Endodermal cell (in vitro differentiated cells): ENCODE data around the gene AKAP12. TPM values are rescaled to one million over a fixed set of nuclear protein-coding genes. Genes with fewer than 3 reads are reported as not detected.

Experiments
- DNase-seq: peaks from one replicate; pipeline ENCODE4 v3.0.0-alpha.2; 2017
- H3K27ac ChIP-seq: 2 replicates; pipeline ENCODE4 v1.5.1; 2013; ENCODE audit warnings: mild to moderate bottlenecking, low read depth, low read length, moderate library complexity
- H3K27me3 ChIP-seq: 2 replicates; pipeline ENCODE4 v1.6.1; 2013; ENCODE audit warnings: mild to moderate bottlenecking, low read length, moderate library complexity; ENCODE audit not compliant: insufficient read depth, control insufficient read depth, poor library complexity, severe bottlenecking
- H3K36me3 ChIP-seq: 2 replicates; pipeline ENCODE4 v1.7.0; 2013; ENCODE audit warnings: mild to moderate bottlenecking, low read length, moderate library complexity; ENCODE audit not compliant: control insufficient read depth, insufficient read depth
- H3K4me1 ChIP-seq: one replicate; pipeline ENCODE4 v1.7.0; 2013; ENCODE audit warnings: low read length; ENCODE audit not compliant: control insufficient read depth, insufficient read depth
- H3K4me3 ChIP-seq: 2 replicates; pipeline ENCODE4 v1.5.1; 2013; ENCODE audit warnings: mild to moderate bottlenecking, low read length, moderate library complexity
- H3K9ac ChIP-seq: 2 replicates; pipeline ENCODE4 v1.6.1; 2013; ENCODE audit warnings: mild to moderate bottlenecking, low read length, moderate library complexity; ENCODE audit not compliant: poor library complexity, severe bottlenecking; ENCODE audit errors: extremely low read depth
- H3K9me3 ChIP-seq: 2 replicates; pipeline ENCODE4 v1.6.1; 2013; ENCODE audit warnings: mild to moderate bottlenecking, low read length, moderate library complexity; ENCODE audit not compliant: control insufficient read depth
- H3K27ac Mint-ChIP-seq: 2 replicates; pipeline ENCODE4 v1.8.0; 2020; ENCODE audit warnings: mixed read lengths
- H3K27me3 Mint-ChIP-seq: 2 replicates; pipeline ENCODE4 v1.8.0; 2021; ENCODE audit warnings: mild to moderate bottlenecking, mixed read lengths; ENCODE audit not compliant: insufficient read depth
- H3K36me3 Mint-ChIP-seq: 2 replicates; pipeline ENCODE4 v1.8.0; 2020; ENCODE audit warnings: low read depth, mixed read lengths
- H3K4me1 Mint-ChIP-seq: 2 replicates; pipeline ENCODE4 v1.8.0; 2020; ENCODE audit warnings: mixed read lengths
- H3K4me3 Mint-ChIP-seq: 2 replicates; pipeline ENCODE4 v1.8.0; 2020; ENCODE audit warnings: mild to moderate bottlenecking, moderate library complexity, mixed read lengths
- H3K9me3 Mint-ChIP-seq: 2 replicates; pipeline ENCODE4 v1.8.0; 2020; ENCODE audit warnings: mild to moderate bottlenecking, mixed read lengths
- CTCF ChIP-seq: fragments of 200-600 bp; sonication (generic); conservative IDR thresholded peaks from 2 replicates; pipeline ENCODE4 v1.5.0; 2021; ENCODE audit warnings: antibody characterized with exemption, mild to moderate bottlenecking
- WGBS, 2 experiments: methylation state at CpG; one replicate each; pipeline versions ENCODE4 v1.1.5 to v1.1.7; 2013; ENCODE audit warnings: missing lambda C conversion rate in 2 of 2, mixed read lengths in 1 of 2; ENCODE audit not compliant: insufficient coverage in 1 of 2, insufficient read length in 1 of 2; 5-methylcytosine and 5-hydroxymethylcytosine counted together
- total RNA-seq, 2 donors: library from RNA; stranded (reverse); fragmentation: NEBNext Ultra II Directional in 1 of 2; extraction: Animal tissue kit (Norgen Biotek cat#: 25700) in 1 of 2; gene quantifications; 2 replicates in 1 of 2; 3 replicates in 1 of 2; pipeline ENCODE4 v1.2.1, GENCODE V29; 2021

AKAP12 gene
- total RNA-seq, 2 donors from 2014 or later = 27.3 to 33.3 TPM

GRCh38 chr6:151389618-151390275 lies 150.0 kb downstream of the AKAP12 start:
- Mint-ChIP-seq H3K36me3 (peaks cover 17% of the 10 kb centered on the region), H3K4me1 (peaks cover 34% of the 10 kb centered on the region), H3K9me3 (no peaks in the 10 kb centered on the region), H3K27me3 (no peaks in the 10 kb centered on the region), H3K4me3 (peak overlapping the region; percentile 81), H3K27ac (peak overlapping the region; percentile 92)
- no peak for TF ChIP-seq CTCF
- Histone ChIP-seq H3K4me1 (peaks cover 4% of the 10 kb centered on the region), H3K4me3 (peak overlapping the region; percentile 92), H3K27me3 (no peaks in the 10 kb centered on the region), H3K36me3 (peaks cover 32% of the 10 kb centered on the region), H3K9me3 (no peaks in the 10 kb centered on the region), H3K9ac (peak overlapping the region; percentile 96), H3K27ac (peak overlapping the region; percentile 100)
- WGBS, 2 experiments = 0% methylated on average over 1 to 54 of the region's 54 CpGs
- no peak for DNase-seq

DNA sequence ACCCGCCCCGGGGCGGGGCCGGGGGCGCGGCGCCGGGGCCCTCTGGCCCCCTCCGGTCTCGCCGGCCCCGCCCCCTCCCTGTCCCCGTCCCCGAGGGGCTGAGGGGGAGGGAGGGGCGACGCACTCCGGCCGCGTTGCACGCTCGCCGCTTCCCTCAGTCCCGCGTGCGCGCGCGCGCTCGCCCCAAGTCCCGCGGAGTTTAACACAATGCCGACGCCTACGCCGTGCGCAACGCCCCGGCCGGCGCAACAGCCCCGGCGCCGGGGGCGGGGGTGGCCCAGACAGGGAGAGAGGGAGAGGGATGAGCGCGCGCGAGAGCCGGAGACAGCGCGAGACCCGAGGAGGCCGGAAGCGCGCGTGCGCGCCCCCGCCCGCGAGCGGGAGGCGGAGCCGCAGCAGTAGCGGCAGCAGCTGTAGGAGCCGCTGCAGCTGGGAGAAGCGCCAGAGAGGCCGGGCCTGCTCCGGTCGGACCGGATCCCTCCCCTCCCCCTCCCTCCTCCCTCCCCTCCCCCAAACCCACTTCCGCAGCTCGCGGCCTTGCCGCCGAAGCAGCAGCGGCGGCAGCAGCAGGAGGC lies 150.6 kb downstream of the AKAP12 start:
- H3K27me3 ChIP-seq = no peaks in the 10 kb centered on the region
- Mint-ChIP-seq H3K36me3 (peaks cover 21% of the 10 kb centered on the region), H3K27me3 (no peaks in the 10 kb centered on the region), H3K9me3 (no peaks in the 10 kb centered on the region), H3K27ac (no peak overlapping the region), H3K4me3 (peak overlapping the region; percentile 81), H3K4me1 (peaks cover 35% of the 10 kb centered on the region)
- no peak overlapping the region for H3K4me3 ChIP-seq
- H3K27ac ChIP-seq = peak overlapping the region; percentile 100
- H3K9me3 ChIP-seq = no peaks in the 10 kb centered on the region
- peak overlapping the region; percentile 96 for H3K9ac ChIP-seq
- H3K4me1 ChIP-seq = peaks cover 4% of the 10 kb centered on the region
- no peak for TF ChIP-seq CTCF
- DNase-seq = peak; percentile 99
- WGBS, 2 experiments = 0% methylated on average over 8 to 79 of the region's 79 CpGs
- H3K36me3 ChIP-seq = peaks cover 38% of the 10 kb centered on the region

GRCh38 chr6:151390851-151391470 lies 151.2 kb downstream of the AKAP12 start:
- H3K27ac Mint-ChIP-seq = no peak overlapping the region
- peaks cover 37% of the 10 kb centered on the region for H3K4me1 Mint-ChIP-seq
- no peaks in the 10 kb centered on the region for H3K27me3 Mint-ChIP-seq
- peak overlapping the region; percentile 100 for H3K27ac ChIP-seq
- peaks cover 4% of the 10 kb centered on the region for H3K4me1 ChIP-seq
- H3K27me3 ChIP-seq = no peaks in the 10 kb centered on the region
- H3K4me3 ChIP-seq = peak overlapping the region; percentile 72
- H3K9ac ChIP-seq = peak overlapping the region; percentile 77
- TF ChIP-seq CTCF = no peak
- peak overlapping the region; percentile 81 for H3K4me3 Mint-ChIP-seq
- no peaks in the 10 kb centered on the region for H3K9me3 Mint-ChIP-seq
- 0% methylated on average over 10 to 68 of the region's 78 CpGs for WGBS, 2 experiments
- H3K9me3 ChIP-seq = no peaks in the 10 kb centered on the region
- DNase-seq = peak; percentile 89
- peaks cover 39% of the 10 kb centered on the region for H3K36me3 ChIP-seq
- peaks cover 23% of the 10 kb centered on the region for H3K36me3 Mint-ChIP-seq
